ENCODE results near the gene UBA7. TPM values are rescaled to one million over a fixed set of nuclear protein-coding genes. Genes with fewer than 3 reads are reported as not detected.

Gene UBA7
- total and polyA plus RNA-seq, 2 of the 13 experiments (the other 11 are each of a cell fraction or from before 2014, with no cell fraction given), result 9.5 to 16.5 TPM

DNA sequence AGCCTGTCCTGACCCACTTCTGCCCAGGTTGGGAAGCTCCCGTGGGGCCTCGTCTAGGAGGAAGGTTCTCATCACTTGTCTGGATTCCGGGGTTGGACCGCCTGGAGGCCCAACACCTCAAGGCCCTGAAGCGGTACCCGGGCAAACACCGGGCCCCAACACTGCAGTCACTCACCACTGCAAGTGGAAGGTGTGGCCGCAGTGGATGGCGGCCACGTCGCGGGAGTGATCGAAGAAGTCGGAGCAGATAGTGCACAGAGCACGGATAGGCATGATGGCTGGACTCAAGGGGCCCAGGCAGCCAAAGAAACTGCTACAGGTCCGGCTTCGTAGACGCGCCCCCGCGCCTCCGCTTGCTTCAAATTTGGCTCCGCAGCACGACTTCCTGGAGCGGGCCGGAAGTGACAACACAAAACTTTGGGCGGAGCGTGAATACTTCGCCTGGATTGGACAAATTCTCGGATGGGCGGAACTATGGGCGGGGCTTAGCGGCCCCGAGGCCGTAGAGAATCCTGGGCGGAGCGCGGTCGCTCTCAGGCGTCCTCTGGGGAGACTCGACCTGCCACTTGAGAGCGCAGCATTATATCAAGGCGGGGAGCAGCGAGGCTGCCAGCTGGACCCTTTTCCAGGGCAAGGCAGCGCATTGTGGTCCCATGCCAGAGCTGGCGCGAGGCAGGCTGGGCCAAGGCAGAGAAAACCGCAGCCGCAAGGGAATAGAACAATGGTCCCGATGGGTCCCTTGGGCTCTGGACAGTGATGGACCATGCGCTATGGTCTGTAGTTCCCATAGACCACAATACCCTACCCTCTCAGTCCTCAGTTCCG, 42.6 kb upstream of the UBA7 start, which contains the start of gene TRAIP (continued):
- TF ChIP-seq, protein P1, sequence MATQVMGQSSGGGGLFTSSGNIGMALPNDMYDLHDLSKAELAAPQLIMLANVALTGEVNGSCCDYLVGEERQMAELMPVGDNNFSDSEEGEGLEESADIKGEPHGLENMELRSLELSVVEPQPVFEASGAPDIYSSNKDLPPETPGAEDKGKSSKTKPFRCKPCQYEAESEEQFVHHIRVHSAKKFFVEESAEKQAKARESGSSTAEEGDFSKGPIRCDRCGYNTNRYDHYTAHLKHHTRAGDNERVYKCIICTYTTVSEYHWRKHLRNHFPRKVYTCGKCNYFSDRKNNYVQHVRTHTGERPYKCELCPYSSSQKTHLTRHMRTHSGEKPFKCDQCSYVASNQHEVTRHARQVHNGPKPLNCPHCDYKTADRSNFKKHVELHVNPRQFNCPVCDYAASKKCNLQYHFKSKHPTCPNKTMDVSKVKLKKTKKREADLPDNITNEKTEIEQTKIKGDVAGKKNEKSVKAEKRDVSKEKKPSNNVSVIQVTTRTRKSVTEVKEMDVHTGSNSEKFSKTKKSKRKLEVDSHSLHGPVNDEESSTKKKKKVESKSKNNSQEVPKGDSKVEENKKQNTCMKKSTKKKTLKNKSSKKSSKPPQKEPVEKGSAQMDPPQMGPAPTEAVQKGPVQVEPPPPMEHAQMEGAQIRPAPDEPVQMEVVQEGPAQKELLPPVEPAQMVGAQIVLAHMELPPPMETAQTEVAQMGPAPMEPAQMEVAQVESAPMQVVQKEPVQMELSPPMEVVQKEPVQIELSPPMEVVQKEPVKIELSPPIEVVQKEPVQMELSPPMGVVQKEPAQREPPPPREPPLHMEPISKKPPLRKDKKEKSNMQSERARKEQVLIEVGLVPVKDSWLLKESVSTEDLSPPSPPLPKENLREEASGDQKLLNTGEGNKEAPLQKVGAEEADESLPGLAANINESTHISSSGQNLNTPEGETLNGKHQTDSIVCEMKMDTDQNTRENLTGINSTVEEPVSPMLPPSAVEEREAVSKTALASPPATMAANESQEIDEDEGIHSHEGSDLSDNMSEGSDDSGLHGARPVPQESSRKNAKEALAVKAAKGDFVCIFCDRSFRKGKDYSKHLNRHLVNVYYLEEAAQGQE (IDR thresholded peaks at IDR 0.05; ENCODE audit: borderline replicate concordance in 1 of 2, low read depth in 1 of 2, low read length in 2 of 2), result no peak
- TF ChIP-seq BRCA1 (CRISPR knock-in tag; IDR thresholded peaks at IDR 0.05) (no peak), SP2 (CRISPR knock-in tag; IDR thresholded peaks at IDR 0.05) (peak; percentile 96), NCOA5 (CRISPR knock-in tag; IDR thresholded peaks at IDR 0.05) (peak; percentile 56; the same call in 1 of the 2 replicates), ZSCAN30 (CRISPR knock-in tag; IDR thresholded peaks at IDR 0.05) (no peak), ZBTB38 (CRISPR knock-in tag; IDR thresholded peaks at IDR 0.05) (peak; percentile 48; the same call in 1 of the 2 replicates), SRSF1 (optimal IDR thresholded peaks at IDR 0.05; ENCODE audit: low read depth, low read length) (peak; percentile 47), GABPB1 (CRISPR knock-in tag; IDR thresholded peaks at IDR 0.05) (peak; percentile 99)
- TF ChIP-seq, protein P2, sequence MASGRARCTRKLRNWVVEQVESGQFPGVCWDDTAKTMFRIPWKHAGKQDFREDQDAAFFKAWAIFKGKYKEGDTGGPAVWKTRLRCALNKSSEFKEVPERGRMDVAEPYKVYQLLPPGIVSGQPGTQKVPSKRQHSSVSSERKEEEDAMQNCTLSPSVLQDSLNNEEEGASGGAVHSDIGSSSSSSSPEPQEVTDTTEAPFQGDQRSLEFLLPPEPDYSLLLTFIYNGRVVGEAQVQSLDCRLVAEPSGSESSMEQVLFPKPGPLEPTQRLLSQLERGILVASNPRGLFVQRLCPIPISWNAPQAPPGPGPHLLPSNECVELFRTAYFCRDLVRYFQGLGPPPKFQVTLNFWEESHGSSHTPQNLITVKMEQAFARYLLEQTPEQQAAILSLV (CRISPR knock-in tag; IDR thresholded peaks at IDR 0.05; ENCODE audit: borderline replicate concordance), result no peak
- TF ChIP-seq, protein P3, sequence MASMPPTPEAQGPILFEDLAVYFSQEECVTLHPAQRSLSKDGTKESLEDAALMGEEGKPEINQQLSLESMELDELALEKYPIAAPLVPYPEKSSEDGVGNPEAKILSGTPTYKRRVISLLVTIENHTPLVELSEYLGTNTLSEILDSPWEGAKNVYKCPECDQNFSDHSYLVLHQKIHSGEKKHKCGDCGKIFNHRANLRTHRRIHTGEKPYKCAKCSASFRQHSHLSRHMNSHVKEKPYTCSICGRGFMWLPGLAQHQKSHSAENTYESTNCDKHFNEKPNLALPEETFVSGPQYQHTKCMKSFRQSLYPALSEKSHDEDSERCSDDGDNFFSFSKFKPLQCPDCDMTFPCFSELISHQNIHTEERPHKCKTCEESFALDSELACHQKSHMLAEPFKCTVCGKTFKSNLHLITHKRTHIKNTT (CRISPR knock-in tag; IDR thresholded peaks at IDR 0.05), result no peak
- TF ChIP-seq, protein P4, sequence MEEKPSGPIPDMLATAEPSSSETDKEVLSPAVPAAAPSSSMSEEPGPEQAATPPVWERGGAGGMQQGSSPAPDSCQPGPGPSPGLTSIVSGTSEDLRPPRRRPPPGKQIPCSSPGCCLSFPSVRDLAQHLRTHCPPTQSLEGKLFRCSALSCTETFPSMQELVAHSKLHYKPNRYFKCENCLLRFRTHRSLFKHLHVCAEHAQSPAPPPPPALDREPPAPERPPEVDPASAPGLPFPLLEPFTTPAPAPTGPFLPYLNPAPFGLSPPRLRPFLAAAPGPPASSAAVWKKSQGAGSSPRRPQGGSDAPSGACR (CRISPR knock-in tag; IDR thresholded peaks at IDR 0.05), result no peak
- TF ChIP-seq, protein P5, sequence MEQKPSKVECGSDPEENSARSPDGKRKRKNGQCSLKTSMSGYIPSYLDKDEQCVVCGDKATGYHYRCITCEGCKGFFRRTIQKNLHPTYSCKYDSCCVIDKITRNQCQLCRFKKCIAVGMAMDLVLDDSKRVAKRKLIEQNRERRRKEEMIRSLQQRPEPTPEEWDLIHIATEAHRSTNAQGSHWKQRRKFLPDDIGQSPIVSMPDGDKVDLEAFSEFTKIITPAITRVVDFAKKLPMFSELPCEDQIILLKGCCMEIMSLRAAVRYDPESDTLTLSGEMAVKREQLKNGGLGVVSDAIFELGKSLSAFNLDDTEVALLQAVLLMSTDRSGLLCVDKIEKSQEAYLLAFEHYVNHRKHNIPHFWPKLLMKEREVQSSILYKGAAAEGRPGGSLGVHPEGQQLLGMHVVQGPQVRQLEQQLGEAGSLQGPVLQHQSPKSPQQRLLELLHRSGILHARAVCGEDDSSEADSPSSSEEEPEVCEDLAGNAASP (CRISPR knock-in tag; IDR thresholded peaks at IDR 0.05; ENCODE audit: borderline replicate concordance), result 0 out of 2 replicates have a peak, but pooled peaks have one; percentile 17
- TF ChIP-seq, protein P6, sequence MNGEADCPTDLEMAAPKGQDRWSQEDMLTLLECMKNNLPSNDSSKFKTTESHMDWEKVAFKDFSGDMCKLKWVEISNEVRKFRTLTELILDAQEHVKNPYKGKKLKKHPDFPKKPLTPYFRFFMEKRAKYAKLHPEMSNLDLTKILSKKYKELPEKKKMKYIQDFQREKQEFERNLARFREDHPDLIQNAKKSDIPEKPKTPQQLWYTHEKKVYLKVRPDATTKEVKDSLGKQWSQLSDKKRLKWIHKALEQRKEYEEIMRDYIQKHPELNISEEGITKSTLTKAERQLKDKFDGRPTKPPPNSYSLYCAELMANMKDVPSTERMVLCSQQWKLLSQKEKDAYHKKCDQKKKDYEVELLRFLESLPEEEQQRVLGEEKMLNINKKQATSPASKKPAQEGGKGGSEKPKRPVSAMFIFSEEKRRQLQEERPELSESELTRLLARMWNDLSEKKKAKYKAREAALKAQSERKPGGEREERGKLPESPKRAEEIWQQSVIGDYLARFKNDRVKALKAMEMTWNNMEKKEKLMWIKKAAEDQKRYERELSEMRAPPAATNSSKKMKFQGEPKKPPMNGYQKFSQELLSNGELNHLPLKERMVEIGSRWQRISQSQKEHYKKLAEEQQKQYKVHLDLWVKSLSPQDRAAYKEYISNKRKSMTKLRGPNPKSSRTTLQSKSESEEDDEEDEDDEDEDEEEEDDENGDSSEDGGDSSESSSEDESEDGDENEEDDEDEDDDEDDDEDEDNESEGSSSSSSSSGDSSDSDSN (CRISPR knock-in tag; IDR thresholded peaks at IDR 0.05), result peak; percentile 43
- TF ChIP-seq, protein P7, sequence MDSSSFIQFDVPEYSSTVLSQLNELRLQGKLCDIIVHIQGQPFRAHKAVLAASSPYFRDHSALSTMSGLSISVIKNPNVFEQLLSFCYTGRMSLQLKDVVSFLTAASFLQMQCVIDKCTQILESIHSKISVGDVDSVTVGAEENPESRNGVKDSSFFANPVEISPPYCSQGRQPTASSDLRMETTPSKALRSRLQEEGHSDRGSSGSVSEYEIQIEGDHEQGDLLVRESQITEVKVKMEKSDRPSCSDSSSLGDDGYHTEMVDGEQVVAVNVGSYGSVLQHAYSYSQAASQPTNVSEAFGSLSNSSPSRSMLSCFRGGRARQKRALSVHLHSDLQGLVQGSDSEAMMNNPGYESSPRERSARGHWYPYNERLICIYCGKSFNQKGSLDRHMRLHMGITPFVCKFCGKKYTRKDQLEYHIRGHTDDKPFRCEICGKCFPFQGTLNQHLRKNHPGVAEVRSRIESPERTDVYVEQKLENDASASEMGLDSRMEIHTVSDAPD (CRISPR knock-in tag; IDR thresholded peaks at IDR 0.05), result 0 out of 2 replicates have a peak, but pooled peaks have one; percentile 19

Measured in HepG2 (cell line).